ENCODE data around the gene SAP30BP.

DNA sequence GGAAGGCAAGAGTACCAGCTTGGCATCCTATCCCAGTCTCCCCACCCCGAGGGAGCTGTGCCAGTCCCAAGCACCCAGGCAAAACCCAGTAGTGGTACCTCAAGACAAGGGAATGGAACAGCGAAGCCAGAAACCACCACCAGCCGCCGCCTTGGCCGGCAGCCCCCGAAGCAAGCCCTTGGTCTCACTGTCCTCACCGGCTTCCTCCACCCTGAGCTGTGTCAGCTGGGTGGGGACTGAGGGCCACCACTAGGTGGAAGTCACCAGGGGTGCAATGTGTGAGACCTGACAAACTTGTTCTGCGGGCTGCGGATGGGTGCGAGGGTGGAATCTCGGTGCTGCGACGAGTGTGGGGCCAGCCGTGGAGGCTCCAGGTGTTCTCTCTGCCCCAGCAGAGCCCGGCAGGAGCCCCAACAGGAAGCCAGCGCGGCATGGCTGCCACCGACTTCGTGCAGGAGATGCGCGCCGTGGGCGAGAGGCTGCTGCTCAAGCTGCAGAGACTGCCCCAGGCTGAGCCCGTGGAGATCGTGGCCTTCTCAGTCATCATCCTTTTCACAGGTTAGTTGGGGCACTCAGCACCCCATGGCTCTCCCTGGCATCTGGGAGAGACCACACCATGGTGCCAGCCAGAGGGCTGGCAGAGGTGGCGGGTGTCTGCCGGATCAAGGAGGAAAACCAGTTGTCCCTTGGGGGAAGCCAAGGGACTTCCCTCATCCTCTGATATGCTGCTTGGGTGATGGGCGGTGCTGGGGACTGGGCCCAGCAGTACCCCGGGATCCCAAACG lies 27.2 kb upstream of the SAP30BP start:
- TF ChIP-seq CTCF (IDR thresholded peaks at IDR 0.05; ENCODE audit: borderline replicate concordance, extremely low read depth, low read length, poor library complexity, severe bottlenecking) (no peak), EZH2 (IDR thresholded peaks at IDR 0.05; ENCODE audit: borderline replicate concordance, low read depth, low read length, severe bottlenecking) (no peak)
